Fibroblast of the aortic adventitia (primary cell): ENCODE results near the gene PEX10. TPM values are rescaled to one million over a fixed set of nuclear protein-coding genes. Genes with fewer than 3 reads are reported as not detected.
A peak's percentile ranks its signal among the peaks of the same experiment; 100 is the strongest.

Experiments used
- DNase-seq: peaks from one replicate; pipeline ENCODE4 v3.0.0-alpha.2; 2010; ENCODE audit warnings: low read depth
- H3K4me3 ChIP-seq: 2 replicates; pipeline ENCODE4 v1.5.1; 2011; ENCODE audit warnings: low read depth, mild to moderate bottlenecking, control low read depth, low read length, moderate library complexity
- total RNA-seq: library from RNA; depleted of rRNA; stranded (reverse); fragments of >200 nt; gene quantifications from 2 replicates; pipeline ENCODE4 v1.2.3, GENCODE V29; 2012; ENCODE audit warnings: low replicate concordance
- TF ChIP-seq, protein P1 (sequence below): IDR thresholded peaks from 2 replicates; pipeline ENCODE4 v1.5.1; 2011; ENCODE audit warnings: mild to moderate bottlenecking, low read length, control low read depth, inconsistent platforms; ENCODE audit not compliant: insufficient read depth

The PEX10 gene
- total RNA-seq, 1 donor: 24.9 TPM

DNA sequence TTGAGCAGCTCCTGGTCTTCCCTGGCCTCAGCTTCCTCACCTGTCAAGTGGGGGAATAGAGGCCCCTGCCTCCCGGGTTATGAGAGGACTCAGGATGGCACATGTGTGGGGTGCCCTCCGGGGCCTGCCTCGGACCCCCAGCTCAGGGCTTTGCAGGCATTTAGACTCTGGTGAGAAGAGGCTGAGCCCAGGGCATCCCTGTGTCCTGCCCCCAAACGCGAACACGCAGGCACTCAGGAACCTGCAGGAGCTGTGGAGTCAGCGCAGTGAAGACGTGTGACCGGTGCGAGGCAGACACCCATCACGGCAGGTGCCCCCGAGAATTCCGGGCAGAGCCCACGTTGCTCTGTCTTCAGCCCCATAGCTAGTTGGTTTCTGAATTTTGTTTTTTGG lies 5.5 kb upstream of the PEX10 start:
- DNase-seq: no peak
- no peak overlapping the region for H3K4me3 ChIP-seq
- TF ChIP-seq, protein P1, sequence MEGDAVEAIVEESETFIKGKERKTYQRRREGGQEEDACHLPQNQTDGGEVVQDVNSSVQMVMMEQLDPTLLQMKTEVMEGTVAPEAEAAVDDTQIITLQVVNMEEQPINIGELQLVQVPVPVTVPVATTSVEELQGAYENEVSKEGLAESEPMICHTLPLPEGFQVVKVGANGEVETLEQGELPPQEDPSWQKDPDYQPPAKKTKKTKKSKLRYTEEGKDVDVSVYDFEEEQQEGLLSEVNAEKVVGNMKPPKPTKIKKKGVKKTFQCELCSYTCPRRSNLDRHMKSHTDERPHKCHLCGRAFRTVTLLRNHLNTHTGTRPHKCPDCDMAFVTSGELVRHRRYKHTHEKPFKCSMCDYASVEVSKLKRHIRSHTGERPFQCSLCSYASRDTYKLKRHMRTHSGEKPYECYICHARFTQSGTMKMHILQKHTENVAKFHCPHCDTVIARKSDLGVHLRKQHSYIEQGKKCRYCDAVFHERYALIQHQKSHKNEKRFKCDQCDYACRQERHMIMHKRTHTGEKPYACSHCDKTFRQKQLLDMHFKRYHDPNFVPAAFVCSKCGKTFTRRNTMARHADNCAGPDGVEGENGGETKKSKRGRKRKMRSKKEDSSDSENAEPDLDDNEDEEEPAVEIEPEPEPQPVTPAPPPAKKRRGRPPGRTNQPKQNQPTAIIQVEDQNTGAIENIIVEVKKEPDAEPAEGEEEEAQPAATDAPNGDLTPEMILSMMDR: no peak

DNA sequence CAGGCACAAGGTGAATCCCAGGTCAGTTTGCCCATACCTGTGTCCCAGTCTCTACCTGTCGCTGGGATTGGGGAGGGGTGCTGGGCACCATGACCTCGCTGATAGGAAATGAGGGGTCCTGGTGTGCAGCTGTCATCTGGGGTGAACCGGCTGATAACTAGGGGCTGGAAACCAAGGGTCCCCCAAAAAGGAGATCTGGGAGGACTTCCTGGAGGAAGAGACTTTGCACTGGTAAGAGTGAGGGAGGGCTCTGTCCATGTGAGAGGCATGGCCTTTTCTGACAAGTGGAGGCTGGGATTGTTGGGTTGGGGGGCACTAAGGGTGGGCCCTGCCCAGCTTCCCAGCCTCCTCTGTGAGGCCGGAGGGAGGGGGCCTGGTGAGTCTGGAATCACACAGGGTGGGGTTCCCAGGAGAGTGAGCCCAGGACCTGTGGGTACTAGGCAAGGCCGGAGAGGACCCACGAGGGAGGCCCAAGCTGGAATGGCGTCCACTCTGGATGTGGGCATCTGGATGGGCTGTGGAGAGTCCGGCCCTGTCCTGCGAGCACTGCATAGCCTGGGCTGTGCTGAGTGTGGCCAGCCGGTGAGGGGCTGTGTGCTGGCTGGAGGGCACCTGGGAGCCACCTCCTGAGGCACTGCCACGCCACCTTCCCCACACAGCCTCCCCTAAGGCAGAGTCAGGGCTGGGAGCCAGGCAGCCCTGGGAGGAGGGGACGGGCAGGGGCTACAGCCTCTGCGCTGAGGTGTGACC lies 4.9 kb upstream of the PEX10 start:
- H3K4me3 ChIP-seq: no peak overlapping the region
- no peak for DNase-seq
- TF ChIP-seq, protein P1: no peak

DNA sequence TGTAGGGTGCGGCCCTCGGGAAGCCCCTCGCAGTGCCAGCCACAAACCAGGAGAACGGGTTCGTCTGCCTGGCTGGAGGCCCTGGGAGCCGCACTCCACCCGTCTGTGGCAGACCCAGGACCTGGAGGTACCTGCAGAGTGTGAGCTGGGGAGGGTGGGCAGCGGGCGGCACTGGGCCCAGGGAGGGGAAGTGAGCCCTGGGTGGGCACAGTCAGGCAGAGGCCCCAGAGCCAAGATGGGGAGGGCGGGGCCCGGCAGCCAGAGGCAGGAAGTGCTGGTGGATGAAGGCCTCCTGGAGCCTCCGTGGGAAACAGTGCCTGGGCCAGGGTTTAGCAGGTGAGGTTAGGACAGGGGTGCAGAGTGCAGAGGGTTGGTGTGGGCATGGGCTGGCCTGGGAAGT lies 4.0 kb upstream of the PEX10 start:
- H3K4me3 ChIP-seq: no peak overlapping the region
- TF ChIP-seq, protein P1: no peak
- no peak for DNase-seq

DNA sequence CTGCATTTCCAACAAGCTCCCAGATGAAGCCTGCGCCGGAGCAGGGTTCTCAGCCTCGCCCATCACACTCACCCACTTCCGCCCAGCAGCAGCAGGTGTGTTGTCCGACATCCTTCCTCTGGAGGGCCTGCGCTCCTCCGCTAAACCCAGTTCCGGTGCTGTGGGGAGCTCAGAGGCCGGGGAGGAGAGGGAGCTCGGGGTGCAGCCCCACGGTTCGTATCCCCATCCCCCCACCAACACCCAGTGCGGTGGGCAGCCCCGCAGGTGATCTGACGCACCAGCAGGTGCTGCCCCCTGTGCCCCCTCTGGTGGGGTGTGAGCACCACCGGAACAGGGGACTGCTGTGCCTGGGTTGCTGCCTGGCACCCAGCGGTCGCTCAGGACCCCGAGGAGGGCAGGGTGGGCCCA lies 3.4 kb upstream of the PEX10 start:
- no peak overlapping the region for H3K4me3 ChIP-seq
- TF ChIP-seq, protein P1: no peak
- no peak for DNase-seq

DNA sequence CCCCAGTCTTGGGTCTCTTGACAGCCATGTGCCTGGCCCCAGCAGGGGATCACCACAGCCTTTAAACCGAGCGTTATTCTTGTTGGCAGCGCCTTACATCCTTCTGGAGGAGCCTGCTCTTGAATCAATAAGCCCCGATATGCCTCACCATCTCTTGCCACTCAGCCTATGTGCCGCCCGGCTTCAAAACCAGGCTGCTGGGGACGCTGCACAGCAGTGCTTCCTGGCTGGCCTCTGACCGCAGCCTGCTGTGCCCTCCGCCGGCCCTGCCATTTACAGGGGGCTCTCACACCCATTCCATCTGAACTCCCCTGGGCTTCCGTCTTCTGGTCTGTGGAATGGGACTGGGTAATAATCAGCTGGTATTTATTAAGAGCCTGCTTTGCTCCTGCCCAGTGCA lies 3.0 kb upstream of the PEX10 start:
- no peak overlapping the region for H3K4me3 ChIP-seq
- no peak for DNase-seq
- TF ChIP-seq, protein P1: no peak

DNA sequence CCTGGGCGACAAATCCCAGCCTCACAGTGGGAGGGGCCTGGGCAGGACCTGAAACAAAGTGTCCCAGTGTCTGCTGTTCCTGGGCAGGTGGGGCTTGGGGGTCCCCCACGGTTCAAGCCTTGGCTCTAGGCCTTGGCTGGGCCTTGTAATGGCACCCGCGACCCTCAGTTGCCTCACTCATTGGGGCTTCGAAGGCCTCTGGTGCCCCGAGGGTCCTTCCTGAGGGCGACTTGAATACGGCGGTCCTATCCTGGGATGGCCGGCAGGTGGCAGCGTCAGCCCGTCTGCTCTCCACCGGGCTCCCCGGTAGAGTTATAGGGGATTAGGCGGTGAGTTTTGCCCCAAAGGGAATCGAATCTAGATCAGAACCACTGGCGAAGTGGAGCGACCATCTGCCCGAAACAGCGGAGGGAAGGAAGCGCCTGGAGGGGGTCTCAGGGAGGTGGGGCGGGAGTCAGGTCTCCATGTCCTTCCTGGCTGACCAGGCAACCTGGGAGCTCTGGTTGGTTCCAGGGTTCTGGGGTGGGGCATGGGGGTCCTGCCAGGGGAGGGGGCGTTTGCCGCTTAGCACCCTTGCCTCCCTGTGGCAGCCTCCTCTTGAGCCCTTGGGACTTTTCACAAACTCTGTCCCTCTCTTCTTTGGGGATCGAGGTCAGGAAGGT lies 2.1 kb upstream of the PEX10 start:
- no peak overlapping the region for H3K4me3 ChIP-seq
- peak; percentile 60 for DNase-seq
- TF ChIP-seq, protein P1: peak; percentile 89
